ENCODE results near the gene RIC8B.

DNA sequence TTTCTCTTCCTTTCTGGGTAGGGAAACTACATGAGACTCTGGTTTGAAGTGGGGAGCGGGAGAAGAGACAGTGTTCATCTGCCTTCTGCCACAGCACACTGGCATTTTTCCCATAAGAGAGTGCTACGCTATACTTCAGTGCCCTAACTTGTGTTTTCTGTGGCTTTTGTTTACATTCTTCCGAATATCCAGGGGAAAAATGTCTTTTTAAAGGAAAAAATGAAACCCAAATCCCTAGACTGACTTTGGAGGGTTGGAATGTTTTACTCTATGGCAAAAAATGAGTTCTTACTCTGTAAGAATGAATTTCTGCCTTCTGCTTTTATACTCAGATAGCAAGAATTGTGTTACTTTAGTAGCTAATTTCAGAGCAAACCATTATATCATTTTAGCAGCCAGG, 93.2 kb downstream of the RIC8B start:
- no peak for TF ChIP-seq ZNF274 (IDR thresholded peaks at IDR 0.05; ENCODE audit: low read depth, low read length)
- TF ChIP-seq YY1 (IDR thresholded peaks at IDR 0.05; ENCODE audit: insufficient read depth, insufficient read length), result no peak
